ENCODE results near the gene GOLGB1.

GRCh38 chr3:121737644-121738043 is 11.9 kb downstream of the GOLGB1 start:
- no peak for TF ChIP-seq CSRNP3 (CRISPR knock-in tag; IDR thresholded peaks at IDR 0.05)
- TF ChIP-seq ZFP30 (CRISPR knock-in tag; IDR thresholded peaks at IDR 0.05): no peak
- TF ChIP-seq POU6F1 (CRISPR knock-in tag; IDR thresholded peaks at IDR 0.05; ENCODE audit: borderline replicate concordance, low read depth): no peak
- no peak for TF ChIP-seq ZFP3 (CRISPR knock-in tag; IDR thresholded peaks at IDR 0.05)
- TF ChIP-seq PATZ1 (CRISPR knock-in tag; IDR thresholded peaks at IDR 0.05; ENCODE audit: borderline replicate concordance): no peak
- no peak for TF ChIP-seq ISL1 (CRISPR knock-in tag; IDR thresholded peaks at IDR 0.05)
